Lower leg skin (tissue), 4 donors: ENCODE measurements around the gene AHCYL1. TPM values are rescaled to one million over a fixed set of nuclear protein-coding genes. Genes with fewer than 3 reads are reported as not detected.

Experiments
- DNase-seq, 2 donors: peaks; one replicate each; pipeline ENCODE4 v3.0.0-alpha.2; 2019; ENCODE audit warnings: low spot score in 2 of 2
- H3K4me3 ChIP-seq: fragments of 200-600 bp; sonication (generic); 2 replicates; pipeline ENCODE4 v1.5.1; 2017; ENCODE audit warnings: mild to moderate bottlenecking, low read depth; ENCODE audit not compliant: poor library complexity, severe bottlenecking
- POLR2A ChIP-seq, 2 donors: fragments of 450-650 bp; IDR thresholded peaks; one replicate each; pipeline ENCODE4 v1.6.1; 2016 to 2017; ENCODE audit warnings: antibody characterized with exemption in 2 of 2, mild to moderate bottlenecking in 1 of 2, moderate library complexity in 1 of 2
- WGBS, 2 donors: methylation state at CpG; one replicate each; pipeline ENCODE4 v1.1.5; 2018; 5-methylcytosine and 5-hydroxymethylcytosine counted together
- intact Hi-C: fragments of 100-400 bp; cut with DNase I; formaldehyde crosslinking; loops from one replicate; pipeline ENCODE4 v1.15.0; 2023; ENCODE audit warnings: low total_unique reads
- total RNA-seq, 4 donors: library from RNA; depleted of rRNA; stranded (reverse); fragments of >200 nt; gene quantifications; one replicate each; pipeline ENCODE4 v1.1.0, GENCODE V29; 2016
- TF ChIP-seq, protein P1 (sequence below), 3 donors: fragments of 450-650 bp; IDR thresholded peaks; one replicate each; pipeline ENCODE4 v1.5.1; 2016; ENCODE audit warnings: antibody characterized with exemption in 3 of 3, mild to moderate bottlenecking in 3 of 3, moderate library complexity in 2 of 3

AHCYL1 gene
- total RNA-seq, 4 donors from 2014 or later, result 42.3 to 54.4 (median 47.8) TPM

DNA sequence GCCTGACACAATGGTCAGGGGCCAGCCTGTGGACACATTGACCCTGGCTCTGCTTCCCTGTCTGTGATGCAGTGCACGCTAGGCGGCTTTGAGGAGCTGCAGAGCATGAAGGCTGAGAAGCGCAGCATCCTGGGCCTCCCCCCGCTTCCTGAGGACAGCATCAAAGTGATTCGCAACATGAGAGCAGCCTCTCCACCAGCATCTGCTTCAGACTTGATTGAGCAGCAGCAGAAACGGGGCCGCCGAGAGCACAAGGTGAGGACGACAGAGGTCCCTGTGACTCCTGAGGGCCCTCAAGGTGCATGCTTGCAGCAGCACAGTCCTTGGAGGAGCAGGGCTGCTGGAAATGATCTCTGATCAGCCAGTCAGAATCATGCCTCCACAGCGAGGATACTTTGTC lies 58.5 kb downstream of the AHCYL1 start:
- no peak overlapping the region for H3K4me3 ChIP-seq
- DNase-seq, result no peak
- no peak for TF ChIP-seq POLR2A (IDR thresholded peaks at IDR 0.05)
- TF ChIP-seq, protein P1, sequence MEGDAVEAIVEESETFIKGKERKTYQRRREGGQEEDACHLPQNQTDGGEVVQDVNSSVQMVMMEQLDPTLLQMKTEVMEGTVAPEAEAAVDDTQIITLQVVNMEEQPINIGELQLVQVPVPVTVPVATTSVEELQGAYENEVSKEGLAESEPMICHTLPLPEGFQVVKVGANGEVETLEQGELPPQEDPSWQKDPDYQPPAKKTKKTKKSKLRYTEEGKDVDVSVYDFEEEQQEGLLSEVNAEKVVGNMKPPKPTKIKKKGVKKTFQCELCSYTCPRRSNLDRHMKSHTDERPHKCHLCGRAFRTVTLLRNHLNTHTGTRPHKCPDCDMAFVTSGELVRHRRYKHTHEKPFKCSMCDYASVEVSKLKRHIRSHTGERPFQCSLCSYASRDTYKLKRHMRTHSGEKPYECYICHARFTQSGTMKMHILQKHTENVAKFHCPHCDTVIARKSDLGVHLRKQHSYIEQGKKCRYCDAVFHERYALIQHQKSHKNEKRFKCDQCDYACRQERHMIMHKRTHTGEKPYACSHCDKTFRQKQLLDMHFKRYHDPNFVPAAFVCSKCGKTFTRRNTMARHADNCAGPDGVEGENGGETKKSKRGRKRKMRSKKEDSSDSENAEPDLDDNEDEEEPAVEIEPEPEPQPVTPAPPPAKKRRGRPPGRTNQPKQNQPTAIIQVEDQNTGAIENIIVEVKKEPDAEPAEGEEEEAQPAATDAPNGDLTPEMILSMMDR (IDR thresholded peaks at IDR 0.05), result no peak
- intact Hi-C loops, result no loop called here
- WGBS, 2 donors, result 97% methylated on average over 10 of the region's 10 CpGs

DNA sequence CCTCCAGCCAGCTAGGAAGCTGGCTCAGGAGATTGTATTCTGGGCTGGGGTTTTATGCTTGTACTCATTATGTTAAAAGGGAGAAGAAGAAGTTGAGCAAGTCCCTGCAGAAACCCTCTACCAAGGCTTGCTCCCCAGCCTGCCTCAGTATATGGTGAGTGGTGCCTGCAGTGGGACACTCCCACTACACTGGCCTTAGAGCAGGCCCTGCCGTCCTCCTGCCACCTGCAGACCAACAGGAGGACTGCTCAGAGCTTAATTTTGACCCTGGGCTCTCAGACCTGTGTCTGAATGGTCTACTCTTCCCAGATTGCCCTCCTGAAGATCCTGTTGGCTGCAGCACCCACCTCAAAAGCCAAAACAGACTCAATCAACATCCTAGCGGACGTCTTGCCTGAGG lies 62.9 kb downstream of the AHCYL1 start:
- intact Hi-C loops, result no loop called here
- WGBS, 2 donors, result 78 to 87% methylated on average over 3 of the region's 3 CpGs
- no peak for TF ChIP-seq POLR2A (IDR thresholded peaks at IDR 0.05)
- TF ChIP-seq, protein P1 (IDR thresholded peaks at IDR 0.05), result no peak
- no peak for DNase-seq
- no peak overlapping the region for H3K4me3 ChIP-seq

DNA sequence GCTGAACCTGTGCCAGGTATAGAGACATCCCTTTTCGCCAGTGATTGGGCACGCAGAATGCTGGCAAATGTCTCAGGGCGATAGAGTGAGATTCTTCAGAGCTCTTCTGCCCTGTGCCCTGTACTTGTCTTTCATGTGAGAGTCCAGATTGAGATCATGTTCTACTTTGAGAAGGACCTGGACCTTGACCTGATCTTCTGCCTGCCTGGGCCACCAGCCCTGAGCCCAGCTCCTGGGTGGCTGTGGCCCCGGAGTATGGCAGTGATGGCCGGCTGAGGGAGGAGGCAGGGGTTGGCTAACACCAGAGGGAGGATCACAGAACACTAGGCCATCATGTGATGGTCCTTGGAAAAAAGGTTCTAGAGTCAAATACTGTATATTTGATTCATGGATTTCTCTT lies 63.7 kb downstream of the AHCYL1 start:
- 92 to 95% methylated on average over 5 of the region's 5 CpGs for WGBS, 2 donors
- intact Hi-C loops, result no loop called here
- no peak overlapping the region for H3K4me3 ChIP-seq
- no peak for DNase-seq
- TF ChIP-seq, protein P1 (IDR thresholded peaks at IDR 0.05), result no peak
- TF ChIP-seq POLR2A (IDR thresholded peaks at IDR 0.05), result no peak

DNA sequence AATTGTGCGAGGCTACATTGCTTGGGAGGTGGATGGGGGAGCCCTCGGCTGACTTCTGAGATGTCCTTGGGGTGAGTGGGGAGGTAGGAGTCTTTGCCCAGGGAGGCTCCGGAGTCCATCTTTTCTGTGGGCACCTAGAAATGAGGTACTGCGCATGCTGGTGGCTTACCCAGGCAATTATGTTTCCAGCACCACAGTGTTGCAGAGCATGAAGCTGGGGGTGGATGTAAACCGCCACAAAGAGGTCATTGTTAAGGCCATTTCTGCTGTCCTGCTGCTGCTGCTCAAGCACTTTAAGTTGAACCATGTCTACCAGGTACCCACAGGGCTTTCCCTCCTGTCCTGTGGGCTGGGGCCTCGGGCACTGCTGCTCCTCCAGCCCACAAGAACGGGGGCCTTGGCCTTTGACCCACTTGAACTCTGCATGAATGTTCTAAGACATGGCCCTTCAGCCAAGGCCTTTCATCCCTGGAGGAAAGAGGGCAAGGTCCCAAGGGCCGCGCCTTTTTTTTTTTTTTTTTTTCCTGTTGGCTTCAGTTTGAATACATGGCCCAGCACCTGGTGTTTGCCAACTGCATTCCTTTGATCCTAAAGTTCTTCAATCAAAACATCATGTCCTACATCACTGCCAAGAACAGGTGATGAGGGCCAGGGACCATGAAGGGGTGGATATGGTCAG lies 64.5 kb downstream of the AHCYL1 start:
- TF ChIP-seq, protein P1 (IDR thresholded peaks at IDR 0.05), result no peak
- intact Hi-C loops, result no loop called here
- no peak overlapping the region for H3K4me3 ChIP-seq
- 68 to 79% methylated on average over 9 of the region's 9 CpGs for WGBS, 2 donors
- no peak for DNase-seq

DNA sequence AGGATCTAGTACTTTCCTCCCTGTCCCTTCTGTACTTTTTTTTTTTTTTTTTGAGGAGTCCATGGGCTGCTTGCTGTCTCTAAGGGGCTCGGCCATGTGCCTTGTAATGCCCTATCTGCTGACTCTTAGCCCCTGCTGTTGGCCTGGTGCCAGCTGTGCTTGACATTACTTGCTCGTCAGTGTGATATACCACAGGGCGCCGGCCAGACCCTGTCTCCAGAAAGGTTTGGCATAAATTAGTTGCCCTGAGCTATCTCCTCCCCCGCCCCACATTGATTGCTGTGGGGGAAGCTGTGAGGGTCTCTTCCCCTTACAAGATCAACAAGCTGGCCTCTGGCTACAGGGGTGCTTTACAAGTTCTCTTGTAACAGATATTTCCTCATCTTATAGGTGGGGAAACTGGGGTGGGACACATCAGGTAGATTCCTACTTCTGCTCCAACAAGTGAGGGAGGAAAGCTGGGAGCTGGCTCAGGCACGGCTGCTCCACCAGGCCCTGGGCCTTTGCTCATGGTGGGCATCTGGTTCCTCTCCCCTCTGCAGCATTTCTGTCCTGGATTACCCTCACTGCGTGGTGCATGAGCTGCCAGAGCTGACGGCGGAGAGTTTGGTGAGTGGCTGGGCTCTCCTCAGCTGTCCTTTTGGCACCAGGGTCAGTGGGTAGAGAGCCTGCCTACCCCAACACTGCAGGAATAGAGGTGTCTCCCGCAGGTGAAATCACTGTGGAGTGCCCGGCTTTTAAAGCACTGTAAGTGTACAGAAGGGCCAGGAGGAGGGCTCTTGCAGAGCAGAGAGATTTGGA lies 65.4 kb downstream of the AHCYL1 start:
- H3K4me3 ChIP-seq, result no peak overlapping the region
- intact Hi-C loops, result loop anchor here (5.0 kb wide), 1 partner anchor 57 kb away; no protein-coding TSS in a partner anchor
- WGBS, 2 donors, result 73 to 83% methylated on average over 10 to 11 of the region's 11 CpGs
- TF ChIP-seq, protein P1 (IDR thresholded peaks at IDR 0.05), result no peak
- TF ChIP-seq POLR2A (IDR thresholded peaks at IDR 0.05), result no peak
- DNase-seq, result no peak
